ENCODE data around the gene SPAG16. TPM values are rescaled to one million over a fixed set of nuclear protein-coding genes. Genes with fewer than 3 reads are reported as not detected.

The SPAG16 gene
- total RNA-seq, 1 experiment from 2014 or later: 17.2 TPM

- no peak for ATAC-seq
- Histone ChIP-seq H3K9me2 (replicated peaks; ENCODE audit: low read length) (no peaks in the 10 kb centered on the region), H3K9ac (ENCODE audit: low read length) (no peak overlapping the region), H3K27ac (ENCODE audit: low read length) (no peak overlapping the region), H3K4me3 (ENCODE audit: low read length) (no peak overlapping the region), H2AFZ (ENCODE audit: low read length) (no peak overlapping the region), H3K4me2 (ENCODE audit: low read length) (no peak overlapping the region), H3K9me3 (ENCODE audit: low read length) (no peaks in the 10 kb centered on the region), H3K36me3 (ENCODE audit: low read depth, low read length) (no peaks in the 10 kb centered on the region), H4K20me1 (ENCODE audit: low read length) (no peaks in the 10 kb centered on the region), H3F3A (ENCODE audit: low read length, unreplicated experiment) (no peaks in the 10 kb centered on the region), H3K4me1 (ENCODE audit: insufficient read depth, low read length) (peaks cover 7% of the 10 kb centered on the region), H3K79me2 (ENCODE audit: low read length) (no peaks in the 10 kb centered on the region), H3K27me3 (ENCODE audit: low read length) (no peaks in the 10 kb centered on the region)
- no peak for DNase-seq
- no TSS peak for BruUV-seq (replicated peaks)
- TF ChIP-seq CTCF (conservative IDR thresholded peaks at IDR 0.05; ENCODE audit: low read depth, low read length) (no peak), EZH2 (IDR thresholded peaks at IDR 0.05; ENCODE audit: low read length, unreplicated experiment) (no peak), EZH2phosphoT487 (IDR thresholded peaks at IDR 0.05; ENCODE audit: borderline replicate concordance, low read length) (no peak)
- intact Hi-C loops (cut with micrococcal nuclease): loop anchor here (10.0 kb wide), 1 partner anchor 167 kb away; the partner anchor contains the start of gene VWC2L
- ChIA-PET POLR2A (ENCODE audit: unreplicated experiment) (no interaction called here), CTCF (no interaction called here)
Observed at GRCh38 chr2:214247531-214247930, 963.3 kb downstream of the SPAG16 start.

- no peak for DNase-seq
- Histone ChIP-seq H3K4me2 (ENCODE audit: low read length) (no peak overlapping the region), H3K79me2 (ENCODE audit: low read length) (no peaks in the 10 kb centered on the region), H2AFZ (ENCODE audit: low read length) (no peak overlapping the region), H4K20me1 (ENCODE audit: low read length) (no peaks in the 10 kb centered on the region), H3K36me3 (ENCODE audit: low read depth, low read length) (no peaks in the 10 kb centered on the region), H3K27ac (ENCODE audit: low read length) (no peak overlapping the region), H3K4me3 (ENCODE audit: low read length) (no peak overlapping the region), H3F3A (ENCODE audit: low read length, unreplicated experiment) (no peaks in the 10 kb centered on the region), H3K9ac (ENCODE audit: low read length) (no peak overlapping the region), H3K27me3 (ENCODE audit: low read length) (no peaks in the 10 kb centered on the region), H3K4me1 (ENCODE audit: insufficient read depth, low read length) (no peaks in the 10 kb centered on the region), H3K9me2 (replicated peaks; ENCODE audit: low read length) (no peaks in the 10 kb centered on the region), H3K9me3 (ENCODE audit: low read length) (no peaks in the 10 kb centered on the region)
- ChIA-PET CTCF (no interaction called here), POLR2A (ENCODE audit: unreplicated experiment) (no interaction called here)
- TF ChIP-seq EZH2 (IDR thresholded peaks at IDR 0.05; ENCODE audit: low read length, unreplicated experiment): no peak
- TF ChIP-seq CTCF (conservative IDR thresholded peaks at IDR 0.05; ENCODE audit: low read depth, low read length): no peak
- TF ChIP-seq EZH2phosphoT487 (IDR thresholded peaks at IDR 0.05; ENCODE audit: borderline replicate concordance, low read length): no peak
- no peak for ATAC-seq
- intact Hi-C loops (cut with micrococcal nuclease): no loop called here
- BruUV-seq (replicated peaks): no TSS peak
Observed at GRCh38 chr2:214255046-214255445, 970.8 kb downstream of the SPAG16 start.

GRCh38 chr2:214261683-214262082 lies 977.4 kb downstream of the SPAG16 start:
- H3K27ac ChIP-seq (ENCODE audit: low read length): no peak overlapping the region
- H3K9me3 ChIP-seq (ENCODE audit: low read length): no peaks in the 10 kb centered on the region
- no TSS peak for BruUV-seq (replicated peaks)
- H3F3A ChIP-seq (ENCODE audit: low read length, unreplicated experiment): no peaks in the 10 kb centered on the region
- TF ChIP-seq EZH2phosphoT487 (IDR thresholded peaks at IDR 0.05; ENCODE audit: borderline replicate concordance, low read length) (no peak), EZH2 (IDR thresholded peaks at IDR 0.05; ENCODE audit: low read length, unreplicated experiment) (no peak), CTCF (conservative IDR thresholded peaks at IDR 0.05; ENCODE audit: low read depth, low read length) (no peak)
- H3K9me2 ChIP-seq (replicated peaks; ENCODE audit: low read length): no peaks in the 10 kb centered on the region
- intact Hi-C loops (cut with micrococcal nuclease): no loop called here
- H4K20me1 ChIP-seq (ENCODE audit: low read length): no peaks in the 10 kb centered on the region
- no peaks in the 10 kb centered on the region for H3K79me2 ChIP-seq (ENCODE audit: low read length)
- H3K9ac ChIP-seq (ENCODE audit: low read length): no peak overlapping the region
- H2AFZ ChIP-seq (ENCODE audit: low read length): no peak overlapping the region
- ATAC-seq (0 out of 2 replicates have a peak, but pooled peaks have one; percentile 31), DNase-seq (peak; percentile 45)
- ChIA-PET POLR2A (ENCODE audit: unreplicated experiment) (no interaction called here), CTCF (no interaction called here)
- no peaks in the 10 kb centered on the region for H3K36me3 ChIP-seq (ENCODE audit: low read depth, low read length)
- H3K4me2 ChIP-seq (ENCODE audit: low read length): no peak overlapping the region
- H3K27me3 ChIP-seq (ENCODE audit: low read length): no peaks in the 10 kb centered on the region
- H3K4me1 ChIP-seq (ENCODE audit: insufficient read depth, low read length): peaks cover 22% of the 10 kb centered on the region
- H3K4me3 ChIP-seq (ENCODE audit: low read length): no peak overlapping the region
